HuH-7.5 (cell line): Measurements from ENCODE around the gene SNX11.

ENCODE experiments used
- DNase-seq: peaks from one replicate; pipeline ENCODE4 v3.0.0; 2011; ENCODE audit warnings: low spot score

The SNX11 gene

DNA sequence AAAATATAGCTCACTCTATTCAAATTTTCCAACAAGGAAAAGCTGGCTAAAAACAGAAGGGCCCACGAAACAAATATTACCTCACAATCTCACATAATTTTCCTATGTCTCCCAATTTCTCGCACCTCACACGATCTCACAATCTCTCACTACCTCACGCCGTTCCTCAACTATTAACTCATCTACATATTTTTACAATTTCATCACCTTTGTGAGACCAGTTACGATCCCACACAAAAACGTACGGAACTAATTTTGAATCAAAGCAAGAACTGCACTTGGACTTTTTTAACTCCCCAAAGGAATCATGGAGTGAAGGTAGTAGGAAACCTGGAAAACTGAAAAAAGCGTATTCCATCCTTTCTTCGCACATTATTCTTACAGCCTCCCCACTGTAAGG lies 7.4 kb upstream of the SNX11 start:
- no peak for DNase-seq

DNA sequence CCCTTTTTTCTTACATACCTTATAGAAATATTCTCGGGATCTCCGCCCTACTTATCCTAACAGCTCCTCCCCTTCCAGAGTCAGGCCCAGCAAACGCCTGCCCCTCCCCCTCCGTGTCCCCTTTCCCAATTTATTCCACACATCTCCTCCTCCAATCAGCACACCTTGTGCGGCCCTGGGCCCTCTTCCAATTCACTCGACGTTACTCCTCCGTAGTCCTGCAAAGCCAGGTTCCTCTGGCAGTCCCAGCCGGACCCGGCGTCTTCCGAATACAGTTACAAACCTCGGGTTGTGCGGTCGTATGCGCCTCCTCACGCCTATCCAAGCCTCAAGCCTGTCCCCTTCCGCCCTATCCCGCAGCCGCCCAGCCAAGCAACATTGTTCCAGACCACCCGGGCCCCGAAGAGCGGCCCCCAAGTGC lies 7.0 kb upstream of the SNX11 start:
- DNase-seq = peak; percentile 43

DNA sequence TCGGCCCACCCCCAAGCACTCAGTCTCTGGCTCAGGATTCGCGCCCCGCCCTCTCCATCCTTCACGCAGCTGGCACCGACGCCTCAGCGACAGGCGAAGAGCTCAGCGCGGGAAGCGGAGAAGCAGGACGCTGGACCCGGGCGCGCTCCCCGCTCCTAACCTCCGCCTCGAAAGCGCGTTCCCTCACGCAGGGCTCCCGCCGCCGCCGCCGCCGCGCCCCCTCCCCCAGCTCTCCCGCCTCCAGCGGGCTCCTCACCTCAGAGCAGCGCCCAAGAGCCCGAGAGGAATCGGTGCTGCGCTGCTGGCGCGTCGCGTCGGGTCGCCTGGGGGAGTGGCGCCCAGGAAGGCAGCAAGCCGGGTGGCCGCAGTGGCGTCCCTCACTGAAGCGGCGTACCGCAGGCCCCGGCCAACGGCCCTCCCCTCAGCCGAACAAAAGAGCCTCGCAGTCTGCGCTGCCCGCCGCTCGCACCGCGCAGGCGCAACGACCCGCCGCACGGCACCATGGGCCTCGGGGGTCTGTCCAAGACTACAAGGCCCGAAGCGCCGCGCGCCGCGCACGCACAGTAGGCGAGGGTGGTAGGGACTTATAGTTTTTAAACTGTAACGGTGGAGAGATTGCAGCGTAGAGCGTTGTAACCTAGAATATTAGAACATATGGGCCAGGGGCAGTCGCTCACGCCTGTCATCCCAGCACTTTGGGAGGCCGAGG lies 6.4 kb upstream of the SNX11 start, which contains the start of gene CBX1:
CBX1 (minus strand) TSS at position 467 of the 709 bp plus-strand sequence. CDS start 24,474 bp downstream, outside the sequence.
- peak; percentile 78 for DNase-seq

DNA sequence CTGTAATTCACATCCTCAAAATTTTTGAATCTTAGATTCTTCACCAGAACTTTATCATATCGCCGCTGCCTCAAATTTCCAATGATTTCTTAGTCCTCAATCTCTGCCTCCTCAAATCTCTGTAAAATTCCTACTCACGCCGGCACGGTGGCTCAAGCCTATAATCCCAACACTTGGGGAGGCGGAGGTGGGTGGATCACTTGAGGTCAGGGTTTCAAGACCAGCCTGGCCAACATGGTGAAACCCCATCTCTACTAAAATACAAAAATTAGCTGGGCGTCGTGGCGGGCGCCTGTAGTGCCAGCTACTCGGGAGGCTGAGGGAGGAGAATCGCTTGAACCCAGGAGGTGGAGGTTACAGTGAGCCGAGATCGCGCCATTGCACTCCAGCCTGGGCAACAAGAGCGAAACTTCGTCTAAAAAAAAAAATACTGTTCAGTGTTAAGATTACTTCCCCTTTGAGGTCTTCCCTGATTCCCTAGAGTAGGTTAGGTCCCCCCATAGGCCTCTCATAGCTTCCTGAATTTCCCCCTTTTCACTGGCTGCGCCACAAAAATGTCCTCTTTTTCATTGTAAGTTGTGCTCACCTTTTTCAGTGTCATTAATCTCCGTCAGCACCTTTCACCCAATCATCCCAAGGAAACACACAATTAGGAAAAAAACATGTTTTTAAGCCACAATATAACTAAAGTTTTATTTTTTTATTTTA lies 5.4 kb upstream of the SNX11 start:
- no peak for DNase-seq

DNA sequence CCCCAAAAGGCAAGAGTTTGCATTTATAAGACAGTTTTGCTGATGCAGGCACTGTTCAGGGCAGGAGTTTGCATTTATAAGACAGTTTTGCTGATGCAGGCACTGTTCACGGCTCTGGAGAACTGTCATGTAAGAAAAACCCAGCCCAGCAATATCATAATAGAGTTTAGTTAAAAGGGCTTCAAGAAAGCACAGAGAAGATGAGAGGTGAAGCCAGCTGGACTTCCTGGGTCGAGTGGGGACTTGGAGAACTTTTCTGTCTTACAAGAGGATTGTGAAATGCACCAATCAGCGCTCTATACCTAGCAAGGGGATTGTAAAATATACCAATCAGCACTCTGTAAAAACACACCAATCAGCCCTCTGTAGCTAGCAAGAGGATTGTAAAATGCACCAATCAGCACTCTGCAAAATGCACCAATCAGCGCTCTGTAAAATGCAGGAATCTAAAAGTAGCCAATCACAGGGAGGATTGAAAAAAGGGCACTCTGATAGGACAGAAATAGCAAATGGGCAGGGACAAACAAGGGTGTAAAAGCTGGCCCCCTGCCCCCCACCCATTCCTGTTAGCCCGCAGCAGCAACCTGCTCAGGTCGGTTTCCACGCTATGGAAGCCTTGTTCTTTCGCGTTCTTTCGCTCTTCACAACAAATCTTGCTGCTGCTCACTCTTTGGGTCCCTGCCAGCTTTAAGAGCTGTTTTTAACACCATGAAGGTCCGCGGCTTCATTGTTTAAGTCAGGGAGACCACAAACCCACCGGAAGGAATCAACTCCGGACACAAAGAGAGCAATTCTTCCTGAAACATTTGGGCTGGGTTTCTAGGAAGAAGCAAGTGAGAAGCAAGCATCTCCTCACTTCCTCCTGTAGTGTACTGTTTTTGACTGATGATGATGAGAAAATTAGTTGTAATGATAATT lies 4.5 kb upstream of the SNX11 start:
- DNase-seq = no peak

DNA sequence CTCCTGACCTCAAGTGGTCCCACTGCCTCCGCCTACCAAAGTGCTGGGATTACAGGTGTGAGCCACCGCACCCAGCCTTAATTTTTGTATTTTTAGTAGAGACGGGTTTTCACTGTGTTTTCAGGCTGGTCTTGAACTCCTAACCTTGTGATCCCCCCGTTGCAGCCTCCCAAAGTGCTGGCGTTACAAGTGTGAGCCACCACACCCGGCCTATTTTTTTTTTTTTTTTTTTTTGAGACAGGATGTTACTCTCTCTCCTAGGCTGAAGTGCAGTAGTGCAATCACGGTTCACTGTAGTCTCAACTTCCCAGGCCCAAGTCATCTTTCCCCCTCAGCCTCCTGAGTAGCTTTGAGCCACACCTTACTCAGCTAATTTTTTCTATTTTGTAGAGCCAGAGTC lies 3.1 kb upstream of the SNX11 start:
- no peak for DNase-seq

DNA sequence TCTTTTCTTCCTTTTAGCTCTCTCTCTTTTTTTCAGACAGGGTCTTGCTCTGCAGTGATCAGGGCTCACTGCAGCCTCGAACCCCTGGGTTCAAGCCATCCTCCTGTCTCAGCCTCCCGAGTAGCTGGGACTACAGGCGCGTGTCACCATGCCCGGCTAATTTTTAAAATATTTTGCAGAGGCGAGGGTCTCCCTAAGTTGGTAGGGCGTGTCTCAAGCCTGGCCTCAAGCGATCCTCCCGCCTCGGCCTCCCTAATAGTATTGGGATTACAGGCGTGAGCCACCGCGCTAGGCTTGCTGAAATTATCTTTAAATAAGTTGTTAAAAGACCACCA lies 797 bp upstream of the SNX11 start:
- DNase-seq = no peak

DNA sequence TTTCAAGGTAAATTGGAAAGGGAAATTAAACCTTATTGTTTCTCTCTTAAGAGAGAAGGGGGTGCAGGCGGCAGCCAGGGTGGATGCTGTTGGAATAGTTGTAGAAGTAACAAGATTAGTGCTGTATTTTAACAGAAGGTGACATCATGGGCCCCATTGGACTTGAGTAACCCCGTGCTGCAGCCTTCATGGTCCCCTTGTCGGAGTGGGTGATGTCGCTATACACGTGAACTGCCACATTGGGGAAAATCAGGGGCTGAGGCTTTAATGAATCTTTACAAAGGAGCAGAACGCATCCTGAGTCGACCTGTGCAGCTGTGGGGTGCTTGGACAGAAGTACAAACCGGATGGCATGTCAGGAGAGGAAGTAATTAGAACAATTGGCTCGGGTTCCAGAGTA lies 3.2 kb downstream of the SNX11 start:
- DNase-seq = no peak

DNA sequence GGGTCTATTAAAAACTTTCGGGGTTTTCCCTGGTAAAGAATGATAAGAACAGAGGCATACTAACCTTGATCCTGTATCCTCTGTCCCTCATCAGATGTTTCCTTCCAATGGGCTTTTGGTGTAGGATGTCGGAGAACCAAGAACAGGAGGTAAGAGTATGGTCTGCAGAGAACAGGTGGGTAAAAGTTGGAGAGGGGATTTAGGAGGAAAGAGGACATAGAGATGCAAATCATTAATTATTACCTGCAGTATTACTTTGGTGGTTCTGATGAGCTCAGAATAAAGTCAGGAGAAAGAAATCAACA lies 4.3 kb downstream of the SNX11 start:
- DNase-seq = no peak

DNA sequence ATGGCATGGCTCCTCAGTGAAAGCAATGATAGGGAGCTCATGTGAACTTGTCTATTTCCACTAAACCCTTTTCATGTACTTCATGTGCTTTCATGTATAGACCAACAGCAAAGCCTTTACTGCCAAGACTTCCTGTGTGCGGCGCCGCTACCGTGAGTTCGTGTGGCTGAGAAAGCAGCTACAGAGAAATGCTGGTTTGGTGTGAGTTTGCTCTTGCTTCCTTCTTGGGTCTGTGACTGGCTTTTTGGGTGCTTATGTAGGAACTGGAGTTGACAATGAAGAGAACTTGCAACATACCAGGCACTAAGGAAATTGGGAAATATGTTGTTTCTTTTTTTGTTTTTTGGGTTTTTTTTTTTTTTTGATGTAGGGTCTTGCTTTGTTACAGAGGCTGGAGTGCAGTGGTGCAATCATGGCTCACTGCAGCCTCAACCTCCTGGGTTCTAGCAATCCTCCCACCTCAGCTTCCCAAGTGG lies 5.7 kb downstream of the SNX11 start:
- no peak for DNase-seq

DNA sequence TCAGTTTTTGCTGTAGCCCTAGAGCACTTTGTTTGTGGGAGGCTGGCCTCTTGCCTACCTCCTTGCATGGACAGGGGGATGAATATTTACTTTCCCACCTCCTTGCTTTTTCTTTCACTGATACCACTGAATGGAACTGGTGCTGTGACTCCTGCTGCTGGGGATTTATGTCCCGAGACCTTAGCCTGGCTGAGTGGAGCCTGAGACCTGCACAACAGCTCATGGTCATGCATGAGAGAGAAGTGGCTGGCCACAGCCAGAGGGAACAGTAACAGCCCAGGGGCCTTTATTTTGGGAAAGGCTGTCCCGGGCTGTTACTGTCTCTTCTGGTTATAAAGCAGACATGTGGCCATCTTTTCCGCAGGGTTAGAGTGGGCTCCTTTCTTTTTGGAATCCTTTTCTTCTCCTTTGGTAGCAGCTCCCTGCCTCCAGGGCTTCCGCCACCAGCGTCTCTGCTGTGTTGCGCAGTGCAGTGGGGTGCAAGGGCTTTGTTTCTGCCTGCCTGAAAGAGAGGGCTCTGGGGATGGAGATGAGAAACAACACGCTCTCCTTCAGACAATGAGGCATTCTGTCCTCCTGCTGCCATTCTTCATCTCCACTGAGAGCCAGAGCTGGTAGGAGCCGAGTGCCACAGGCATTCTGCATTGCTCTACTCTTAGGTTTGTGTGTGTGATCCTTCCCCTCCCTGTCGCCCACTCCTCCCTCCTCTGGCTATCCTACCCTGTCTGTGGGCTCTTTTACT lies 14.5 kb downstream of the SNX11 start:
- no peak for DNase-seq

DNA sequence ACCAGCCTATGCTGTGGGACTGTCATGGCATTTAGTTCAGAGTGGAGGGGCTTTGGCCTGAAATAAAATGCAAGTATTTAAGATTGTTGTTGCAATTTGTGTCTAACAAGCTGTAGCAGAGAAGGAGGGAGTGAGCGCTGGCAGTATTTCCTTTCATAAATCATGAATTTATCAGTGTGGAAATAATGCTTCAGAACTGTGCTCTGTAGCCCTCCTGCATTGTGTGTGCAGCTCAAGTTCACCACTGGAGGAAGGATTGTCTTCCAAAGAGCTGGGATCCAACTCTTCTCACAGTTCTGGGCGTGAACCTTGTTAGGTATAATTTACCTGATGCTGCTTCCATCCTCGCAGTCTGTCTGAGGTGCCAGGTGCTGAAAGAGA lies 15.1 kb downstream of the SNX11 start:
- DNase-seq = no peak

DNA sequence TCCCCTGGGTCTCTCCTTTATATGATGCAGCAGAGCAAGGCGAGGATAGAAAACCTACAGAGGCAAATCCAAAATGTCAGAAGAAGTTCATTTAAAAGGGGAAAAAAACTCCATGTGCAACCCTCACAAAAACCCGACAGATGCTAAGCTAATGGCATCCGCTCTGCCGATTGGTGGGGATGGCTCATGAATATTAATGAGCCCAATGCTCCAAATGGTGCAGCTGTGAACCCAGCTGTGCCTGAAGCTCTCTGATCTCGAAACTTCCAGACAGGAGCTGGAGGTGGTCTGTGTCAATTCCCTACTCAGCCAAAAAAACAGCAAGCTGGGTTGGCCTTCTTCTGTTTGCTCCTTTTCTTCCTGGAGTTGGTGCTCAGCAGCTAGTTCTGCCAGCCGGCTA lies 15.5 kb downstream of the SNX11 start:
- DNase-seq = no peak

DNA sequence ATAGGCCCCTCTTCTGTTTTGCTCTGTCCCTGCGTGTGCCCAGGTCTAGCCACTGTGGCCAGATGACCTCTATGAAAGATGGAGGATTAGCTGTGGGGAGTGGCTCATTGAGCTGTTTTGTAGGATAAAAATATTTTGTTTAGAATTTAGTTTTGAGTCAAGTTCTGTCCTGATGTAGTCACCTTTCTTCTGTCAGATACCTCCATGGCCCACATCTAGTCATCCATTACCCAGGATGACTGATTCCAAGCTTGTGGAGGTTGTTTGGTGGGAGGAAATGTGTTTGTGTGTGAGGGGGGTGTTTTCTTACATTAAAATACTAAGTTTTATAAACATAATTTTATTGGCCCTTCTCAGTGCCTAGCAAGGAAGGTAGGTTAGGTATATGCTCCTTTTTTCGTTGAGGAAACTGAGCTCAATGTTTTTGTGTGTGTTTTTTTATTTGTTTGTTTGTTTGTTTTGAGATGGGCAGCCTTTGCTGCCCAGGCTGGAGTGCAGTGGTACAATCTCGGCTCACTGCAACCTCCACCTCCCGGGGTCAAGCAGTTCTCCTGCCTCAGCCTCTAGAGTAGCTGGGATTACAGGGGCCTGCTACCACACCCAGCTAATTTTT lies 16.3 kb downstream of the SNX11 start:
- DNase-seq = no peak

DNA sequence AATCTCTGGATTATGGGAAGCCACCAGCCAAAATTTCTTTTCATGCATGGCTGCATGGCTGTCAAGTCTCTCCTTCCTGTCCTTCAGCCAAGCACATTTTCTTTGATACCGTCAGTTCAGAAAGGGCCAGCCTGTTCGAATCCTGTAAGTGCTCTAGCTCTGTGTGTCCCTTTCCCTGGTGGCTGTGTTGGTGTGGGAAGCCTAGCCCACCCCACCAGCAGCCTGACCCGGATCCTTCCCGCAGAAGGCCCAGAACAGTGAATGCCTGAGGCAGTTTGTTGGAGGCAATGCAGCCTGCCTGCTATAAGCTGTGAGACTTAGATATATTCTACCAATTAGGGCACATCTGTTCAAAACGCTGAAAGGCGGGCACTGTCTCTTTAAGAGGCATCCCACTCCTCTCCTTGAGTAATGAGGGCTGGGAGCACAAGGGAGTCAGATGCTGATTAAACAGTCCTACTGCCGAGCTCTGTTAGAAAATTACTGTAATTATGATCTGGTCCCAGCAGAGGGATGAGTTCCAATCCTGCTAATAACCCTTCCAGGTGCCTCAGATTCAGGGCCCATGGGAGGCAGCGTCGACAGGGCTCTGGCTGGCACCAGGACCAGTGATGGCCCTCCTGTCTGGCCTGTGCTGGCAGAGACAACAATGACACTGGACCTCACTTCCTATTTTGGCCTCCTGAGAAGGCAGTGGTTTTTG lies 18.4 kb downstream of the SNX11 start:
- no peak for DNase-seq

DNA sequence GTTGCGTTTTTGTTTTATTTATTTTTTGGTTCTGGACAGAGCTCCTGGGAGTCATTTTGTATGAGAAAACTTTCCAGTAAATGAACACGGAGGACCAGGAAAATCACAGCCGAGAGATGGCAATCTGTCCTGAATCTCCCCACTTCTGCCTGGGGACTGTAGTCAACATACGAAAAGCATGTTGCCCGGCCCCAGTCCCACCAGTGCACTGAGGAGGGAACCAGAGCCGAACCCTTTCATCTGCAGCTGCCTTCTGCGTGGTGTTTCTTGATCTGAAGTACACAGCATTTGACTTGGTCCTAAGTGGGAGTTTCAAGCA lies 18.9 kb downstream of the SNX11 start:
- no peak for DNase-seq

DNA sequence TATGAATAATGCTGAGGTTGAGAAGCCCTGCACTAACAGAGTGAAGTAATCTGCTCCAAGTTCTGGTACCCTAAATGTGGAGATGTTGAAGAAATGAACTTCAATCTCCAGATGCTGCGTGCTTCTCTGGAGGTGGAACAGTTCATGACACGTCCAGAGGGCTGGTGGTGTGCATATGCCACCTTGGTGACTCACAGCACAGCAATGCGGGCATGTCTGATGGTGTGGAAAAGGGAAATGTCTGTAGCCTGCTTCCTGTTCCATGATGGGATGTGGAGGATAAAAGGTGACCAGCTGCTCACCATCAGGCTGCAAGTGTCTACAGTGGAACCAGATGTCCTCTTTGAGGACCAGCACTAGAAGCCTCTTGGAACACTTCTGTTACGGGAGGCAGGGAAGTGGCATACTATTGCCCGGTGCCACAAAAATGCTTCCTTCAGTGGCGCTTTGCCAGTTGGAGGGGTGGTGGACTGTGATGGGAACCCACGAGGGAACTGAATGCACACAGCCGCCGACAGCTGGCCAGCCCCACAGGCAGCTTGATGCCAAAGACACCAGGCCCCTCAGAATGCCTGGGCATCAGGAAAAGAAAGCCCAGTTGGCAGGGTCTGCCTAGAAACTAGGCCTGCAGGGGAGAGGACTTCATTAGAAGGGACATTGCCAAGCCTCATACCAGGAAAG lies 19.9 kb downstream of the SNX11 start:
- DNase-seq = no peak

DNA sequence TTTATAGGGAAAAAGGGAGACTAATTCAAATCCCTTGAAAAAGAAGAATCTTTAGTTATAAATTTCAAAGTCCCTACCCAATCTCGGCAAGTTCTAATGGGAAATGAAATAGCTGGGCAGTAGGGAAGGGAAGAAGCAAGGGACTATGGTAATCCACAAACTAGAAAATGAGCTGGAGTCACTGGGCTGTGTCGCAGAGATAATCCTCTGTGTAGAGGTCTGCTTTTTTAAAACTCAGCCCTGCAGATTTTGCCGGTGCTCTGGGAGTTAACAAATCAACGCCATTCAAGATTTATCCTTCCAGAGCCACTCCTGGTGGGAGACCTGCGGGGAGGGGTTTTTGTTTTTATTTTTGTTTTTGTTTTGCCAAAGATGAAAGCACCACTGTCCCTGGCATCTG lies 20.8 kb downstream of the SNX11 start:
- no peak for DNase-seq

DNA sequence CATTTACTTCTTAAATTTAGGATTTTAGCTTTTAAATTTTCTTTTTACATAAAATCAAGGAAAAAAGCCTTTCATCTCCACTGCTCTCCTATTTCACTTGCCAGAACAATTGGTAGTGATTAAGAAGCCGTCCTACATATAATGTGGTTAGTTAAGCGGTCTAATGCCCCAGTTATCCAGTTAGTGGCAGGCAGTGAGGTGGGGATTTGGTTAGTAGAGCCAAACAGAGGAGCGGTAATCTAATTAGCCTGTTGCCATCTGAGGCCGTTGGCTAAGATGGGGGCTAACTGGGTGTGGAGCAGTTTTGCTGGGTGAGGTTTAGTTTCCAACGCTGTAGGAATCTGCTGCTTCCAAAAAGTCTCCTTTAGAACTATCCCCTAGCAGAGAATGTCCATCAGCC lies 22.4 kb downstream of the SNX11 start:
- no peak for DNase-seq

DNA sequence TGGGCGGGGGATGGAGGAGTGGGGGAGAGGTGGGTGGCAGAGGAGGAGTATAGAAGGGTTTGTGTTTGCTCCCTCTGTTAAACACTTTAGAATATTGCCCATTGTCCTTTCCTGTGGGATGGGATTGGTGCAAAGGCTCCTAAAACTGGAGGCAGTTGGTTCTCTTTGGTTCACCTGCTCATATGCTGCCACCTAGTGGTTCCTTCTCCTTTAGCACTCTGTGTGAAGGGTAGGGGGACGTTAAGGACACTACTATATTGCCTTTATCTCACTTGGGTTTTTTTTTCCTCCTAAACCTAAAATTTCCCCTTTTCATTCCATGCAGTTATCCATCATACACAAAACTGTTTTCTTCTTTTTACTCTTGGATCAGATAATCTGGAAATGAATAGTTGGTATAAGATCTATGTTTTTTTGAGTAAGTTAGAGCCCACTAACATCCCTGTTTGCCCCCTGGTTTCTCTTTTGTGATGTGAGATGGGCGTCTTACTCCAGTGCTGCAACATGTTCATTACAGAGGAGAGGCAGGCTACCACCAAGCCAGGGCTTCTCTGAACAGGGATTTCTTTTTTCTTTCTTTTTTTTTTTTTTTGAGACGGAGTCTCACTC lies 23.8 kb downstream of the SNX11 start:
- peak; percentile 61 for DNase-seq
